SK-N-SH (cell line): ENCODE data around the gene FBXL7. TPM values are rescaled to one million over a fixed set of nuclear protein-coding genes. Genes with fewer than 3 reads are reported as not detected.

Experiments
- CTCF ChIA-PET: fragments of 300-600, 350-600 bp; formaldehyde crosslinking; extraction: SDS; loops from one replicate; lab custom pipeline; 2021; lab: Yijun Ruan, JAX
- POLR2A ChIA-PET: fragments of 350-600 bp; sonication (Branson Sonifier 250); formaldehyde crosslinking; extraction: SDS; loops from one replicate; lab custom pipeline; 2020; ENCODE audit warnings: antibody characterized with exemption, inconsistent platforms; lab: Yijun Ruan, JAX
- DNase-seq: peaks from one replicate; pipeline ENCODE4 v3.0.0; 2012
- H2AFZ ChIP-seq: fragments of 200-600 bp; sonication (generic); 2 replicates; pipeline ENCODE4 v1.8.1; 2016; ENCODE audit warnings: antibody characterized with exemption, mild to moderate bottlenecking, low read depth
- H3F3A ChIP-seq: fragments of 200-600 bp; sonication (generic); replicated peaks from 2 replicates; pipeline ENCODE3; 2016; ENCODE audit warnings: antibody characterized with exemption, mild to moderate bottlenecking; ENCODE audit not compliant: insufficient read depth
- H3K27ac ChIP-seq, 2 experiments: fragments of 200-500 bp in 1 of 2; fragments of 200-600 bp in 1 of 2; sonication (Bioruptor generic) in 1 of 2; sonication (generic), shearing (Covaris generic) in 1 of 2; 2 replicates each; pipeline versions ENCODE4 v1.5.1 to v1.6.1; 2014 to 2016; ENCODE audit warnings: low read depth in 2 of 2, inconsistent platforms in 1 of 2, low read length in 1 of 2, mild to moderate bottlenecking in 1 of 2, mixed read lengths in 1 of 2
- H3K27me3 ChIP-seq: fragments of 200-600 bp; sonication (generic), shearing (Covaris generic); 2 replicates; pipeline ENCODE4 v1.6.1; 2016; ENCODE audit warnings: mixed run types; ENCODE audit not compliant: insufficient read depth
- H3K36me3 ChIP-seq, 2 experiments: fragments of 200-500 bp in 1 of 2; fragments of 200-600 bp in 1 of 2; sonication (Bioruptor generic) in 1 of 2; sonication (generic) in 1 of 2; replicated peaks in 1 of 2; 2 replicates each; pipeline versions ENCODE3 to v1.5.1; 2014 to 2016; ENCODE audit warnings: low read length in 1 of 2, mild to moderate bottlenecking in 1 of 2; ENCODE audit not compliant: insufficient read depth in 2 of 2, control insufficient read depth in 1 of 2
- H3K4me1 ChIP-seq, 2 experiments: fragments of 200-500 bp in 1 of 2; fragments of 200-600 bp in 1 of 2; sonication (Bioruptor generic) in 1 of 2; sonication (generic), shearing (Covaris generic) in 1 of 2; 2 replicates each; pipeline versions ENCODE4 v1.5.1 to v1.6.1; 2014 to 2016; ENCODE audit warnings: low read depth in 1 of 2, low read length in 1 of 2, mixed run types in 1 of 2; ENCODE audit not compliant: insufficient read depth in 2 of 2, control insufficient read depth in 1 of 2
- H3K4me2 ChIP-seq: fragments of 200-600 bp; sonication (generic), shearing (Covaris generic); 2 replicates; pipeline ENCODE4 v1.6.1; 2017; ENCODE audit warnings: mixed run types
- H3K4me3 ChIP-seq, 2 experiments: fragments of 200-500 bp in 1 of 2; fragments of 200-600 bp in 1 of 2; sonication (Bioruptor generic) in 1 of 2; sonication (generic), shearing (Covaris generic) in 1 of 2; 2 replicates each; pipeline versions ENCODE4 v1.5.1 to v1.8.1; 2014 to 2016; ENCODE audit warnings: low read depth in 2 of 2, inconsistent platforms in 1 of 2, low read length in 1 of 2, mild to moderate bottlenecking in 1 of 2, mixed read lengths in 1 of 2, moderate library complexity in 1 of 2
- H3K79me2 ChIP-seq: fragments of 200-600 bp; sonication (generic); 2 replicates; pipeline ENCODE4 v1.8.1; 2017; ENCODE audit warnings: mild to moderate bottlenecking; ENCODE audit not compliant: insufficient read depth
- H3K9ac ChIP-seq: fragments of 200-600 bp; sonication (generic); 2 replicates; pipeline ENCODE4 v1.6.1; 2017; ENCODE audit warnings: mixed run types
- H3K9me2 ChIP-seq: fragments of 200-600 bp; sonication (generic); 2 replicates; pipeline ENCODE4 v1.6.1; 2017; ENCODE audit warnings: mixed run types
- H3K9me3 ChIP-seq: fragments of 200-600 bp; sonication (generic); 2 replicates; pipeline ENCODE4 v1.6.1; 2017; ENCODE audit warnings: mixed run types, mild to moderate bottlenecking, moderate library complexity
- H4K20me1 ChIP-seq: fragments of 200-600 bp; sonication (generic); 2 replicates; pipeline ENCODE4 v1.6.1; 2017; ENCODE audit warnings: mild to moderate bottlenecking, mixed run types; ENCODE audit not compliant: insufficient read depth
- EZH2phosphoT487 ChIP-seq: fragments of 200-600 bp; sonication (generic); IDR thresholded peaks from 2 replicates; pipeline ENCODE4 v1.6.1; 2017; ENCODE audit warnings: low read depth, mixed run types, mild to moderate bottlenecking, antibody characterized with exemption, moderate library complexity, borderline replicate concordance
- FOSL2 ChIP-seq: IDR thresholded peaks from 2 replicates; pipeline ENCODE4 v1.4.0; 2012; ENCODE audit warnings: low read depth, mild to moderate bottlenecking, moderate library complexity, borderline replicate concordance
- FOXJ3 ChIP-seq: sonication (generic); formaldehyde crosslinking; IDR thresholded peaks from 2 replicates; pipeline ENCODE4 v1.5.1; 2020; ENCODE audit warnings: mild to moderate bottlenecking, missing genetic modification reagents
- FOXM1 ChIP-seq: IDR thresholded peaks from 2 replicates; pipeline ENCODE4 v1.4.0; 2012; ENCODE audit warnings: low read depth, mild to moderate bottlenecking
- GABPA ChIP-seq: IDR thresholded peaks from 2 replicates; pipeline ENCODE4 v1.4.0; 2012; ENCODE audit warnings: low read depth, mild to moderate bottlenecking
- GATA2 ChIP-seq: sonication (generic); formaldehyde crosslinking; IDR thresholded peaks from 2 replicates; pipeline ENCODE4 v1.5.0; 2020; ENCODE audit warnings: mild to moderate bottlenecking, missing genetic modification reagents
- IRF3 ChIP-seq: fragments of 150-350 bp; IDR thresholded peaks from 2 replicates; pipeline ENCODE4 v1.6.1; 2016; ENCODE audit warnings: mild to moderate bottlenecking, low read depth, low read length
- JUND ChIP-seq: IDR thresholded peaks from 2 replicates; pipeline ENCODE4 v1.4.0; 2012
- MEF2A ChIP-seq: IDR thresholded peaks from 2 replicates; pipeline ENCODE4 v1.4.0; 2012; ENCODE audit warnings: low read depth, borderline replicate concordance
- NRF1 ChIP-seq: IDR thresholded peaks from 2 replicates; pipeline ENCODE4 v1.6.1; 2012; ENCODE audit warnings: low read depth, mild to moderate bottlenecking, low read length
- REST ChIP-seq: IDR thresholded peaks from 2 replicates; pipeline ENCODE4 v1.6.1; 2012; ENCODE audit warnings: mild to moderate bottlenecking, low read depth, low read length, moderate library complexity
- RFX5 ChIP-seq: IDR thresholded peaks from 2 replicates; pipeline ENCODE4 v1.6.1; 2012; ENCODE audit warnings: mild to moderate bottlenecking, improper control_type of control experiment, low read length
- SIN3A ChIP-seq: IDR thresholded peaks from 2 replicates; pipeline ENCODE4 v1.6.1; 2012; ENCODE audit warnings: low read depth, mild to moderate bottlenecking, low read length, moderate library complexity, borderline replicate concordance
- TCF12 ChIP-seq: IDR thresholded peaks from 2 replicates; pipeline ENCODE4 v1.4.0; 2012
- USF2 ChIP-seq: fragments of 150-350 bp; IDR thresholded peaks from 2 replicates; pipeline ENCODE4 v1.6.1; 2017; ENCODE audit warnings: antibody characterized with exemption, low read length, low read depth, borderline replicate concordance
- ZBTB33 ChIP-seq: IDR thresholded peaks from 2 replicates; pipeline ENCODE4 v1.4.0; 2012; ENCODE audit warnings: low read depth, borderline replicate concordance
- WGBS: methylation state at CpG from one replicate; pipeline ENCODE4 v1.1.6; 2017; ENCODE audit warnings: low lambda C conversion rate; 5-methylcytosine and 5-hydroxymethylcytosine counted together
- polyA plus RNA-seq, 3 experiments: library from polyadenylated mRNA; depleted of rRNA; stranded (reverse); fragments of >200 nt; gene quantifications; 2 replicates each; pipeline ENCODE4 v1.2.3, GENCODE V29; 2012

The FBXL7 gene
- polyA plus RNA-seq, 1 of the 3 experiments (the other 2 are of a cell fraction), result 7.0 TPM

- TF ChIP-seq REST (no peak), IRF3 (no peak)
These were observed 190.6 kb downstream of the FBXL7 start (continued) for GRCh38 chr5:15690611-15691010.

GRCh38 chr5:15691521-15691920 lies 191.5 kb downstream of the FBXL7 start:
- Histone ChIP-seq H2AFZ (no peak overlapping the region), H3K36me3 (no peaks in the 10 kb centered on the region), H3F3A (no peaks in the 10 kb centered on the region), H3K79me2 (peaks cover 3% of the 10 kb centered on the region; the same call in 1 of the 2 replicates), H4K20me1 (no peaks in the 10 kb centered on the region), H3K9me2 (no peaks in the 10 kb centered on the region), H3K4me1 (peaks cover 17 to 29% of the 10 kb centered on the region in 2 experiments), H3K4me3 (no peak overlapping the region), H3K27me3 (no peaks in the 10 kb centered on the region), H3K9me3 (no peaks in the 10 kb centered on the region), H3K4me2 (no peak overlapping the region), H3K9ac (no peak overlapping the region), H3K27ac (no peak overlapping the region)
- WGBS, result 68% methylated on average over 5 of the region's 5 CpGs
- no peak for DNase-seq
- POLR2A ChIA-PET, result no interaction called here
- CTCF ChIA-PET, result no interaction called here
- no peak for TF ChIP-seq FOXM1
- TF ChIP-seq FOSL2, result no peak
- TF ChIP-seq JUND, result no peak
- TF ChIP-seq TCF12, result 0 out of 2 replicates have a peak, but pooled peaks have one; percentile 7

- CTCF ChIA-PET, result no interaction called here
- Histone ChIP-seq H3K9me2 (no peaks in the 10 kb centered on the region), H2AFZ (no peak overlapping the region), H3K4me1 (peaks cover 17 to 29% of the 10 kb centered on the region in 2 experiments), H3K27ac (no peak overlapping the region), H3K4me2 (no peak overlapping the region), H3K27me3 (no peaks in the 10 kb centered on the region), H3K4me3 (no peak overlapping the region), H4K20me1 (no peaks in the 10 kb centered on the region), H3K36me3 (no peaks in the 10 kb centered on the region), H3F3A (no peaks in the 10 kb centered on the region), H3K79me2 (peaks cover 3% of the 10 kb centered on the region; the same call in 1 of the 2 replicates), H3K9me3 (no peaks in the 10 kb centered on the region), H3K9ac (no peak overlapping the region)
- 83% methylated on average over 7 of the region's 7 CpGs for WGBS
- no peak for DNase-seq
- POLR2A ChIA-PET, result no interaction called here
- TF ChIP-seq FOXM1, result no peak
- TF ChIP-seq NRF1, result no peak
- no peak for TF ChIP-seq MEF2A
- TF ChIP-seq USF2, result no peak
- TF ChIP-seq EZH2phosphoT487, result no peak
- TF ChIP-seq FOSL2, result no peak
- TF ChIP-seq GATA2 (CRISPR knock-in tag), result no peak
- TF ChIP-seq ZBTB33, result no peak
- TF ChIP-seq RFX5, result no peak
- TF ChIP-seq JUND, result no peak
- TF ChIP-seq GABPA, result no peak
- no peak for TF ChIP-seq SIN3A
- TF ChIP-seq FOXJ3, result no peak
These were observed 192.9 kb downstream of the FBXL7 start for GRCh38 chr5:15692706-15693381.
